GM23338 (cell line): ENCODE results near the gene GP1BB. TPM values are rescaled to one million over a fixed set of nuclear protein-coding genes. Genes with fewer than 3 reads are reported as not detected.

Experiments used
- ATAC-seq: fragments of 200-7000 bp; cut with Tn5 transposase; 3 replicates; pipeline ENCODE4 v1.9.1; 2020
- DNase-seq: peaks from one replicate; pipeline ENCODE4 v3.0.0-alpha.2; 2015; ENCODE audit warnings: low spot score
- H2AFZ ChIP-seq: fragments of 200-600 bp; sonication (generic); 2 replicates; pipeline ENCODE4 v1.8.0; 2016; ENCODE audit warnings: antibody characterized with exemption, mild to moderate bottlenecking, moderate library complexity
- H3F3A ChIP-seq: fragments of 200-600 bp; sonication (generic); replicated peaks from 2 replicates; pipeline ENCODE4 v1.8.0; 2017; ENCODE audit warnings: antibody characterized with exemption, mixed run types, low read depth
- H3K27ac ChIP-seq: fragments of 200-600 bp; sonication (generic); 2 replicates; pipeline ENCODE4 v1.6.1; 2016; ENCODE audit warnings: low read depth
- H3K27me3 ChIP-seq: fragments of 200-600 bp; sonication (generic); 2 replicates; pipeline ENCODE4 v1.8.0; 2016; ENCODE audit warnings: mild to moderate bottlenecking, mixed run types, moderate library complexity; ENCODE audit not compliant: insufficient read depth
- H3K36me3 ChIP-seq: fragments of 200-600 bp; sonication (generic); 2 replicates; pipeline ENCODE4 v1.8.0; 2016; ENCODE audit warnings: mild to moderate bottlenecking; ENCODE audit not compliant: insufficient read depth
- H3K4me1 ChIP-seq: fragments of 200-600 bp; sonication (generic); 2 replicates; pipeline ENCODE4 v1.8.0; 2016; ENCODE audit warnings: mild to moderate bottlenecking, moderate library complexity; ENCODE audit not compliant: insufficient read depth
- H3K4me2 ChIP-seq: fragments of 200-600 bp; sonication (generic); 2 replicates; pipeline ENCODE4 v1.7.1; 2017; ENCODE audit warnings: mixed run types
- H3K4me3 ChIP-seq: fragments of 200-600 bp; sonication (generic); 2 replicates; pipeline ENCODE4 v1.6.1; 2016; ENCODE audit warnings: mixed run types
- H3K79me2 ChIP-seq: fragments of 200-600 bp; sonication (generic); replicated peaks from 2 replicates; pipeline ENCODE4 v1.8.0; 2017; ENCODE audit warnings: mild to moderate bottlenecking; ENCODE audit not compliant: insufficient read depth
- H3K9me2 ChIP-seq: fragments of 200-600 bp; sonication (generic); 2 replicates; pipeline ENCODE4 v1.8.0; 2017; ENCODE audit not compliant: insufficient read depth
- H4K20me1 ChIP-seq: fragments of 200-600 bp; sonication (generic); replicated peaks from 2 replicates; pipeline ENCODE4 v1.8.0; 2017; ENCODE audit warnings: mild to moderate bottlenecking; ENCODE audit not compliant: insufficient read depth
- H3K27ac Mint-ChIP-seq: 2 replicates; pipeline ENCODE4 v1.8.0; 2020; ENCODE audit warnings: inconsistent platforms, mild to moderate bottlenecking, moderate library complexity, mixed read lengths
- H3K27me3 Mint-ChIP-seq: 3 replicates; pipeline ENCODE4 v1.8.0; 2022; ENCODE audit warnings: low read depth, mild to moderate bottlenecking, moderate library complexity, mixed read lengths, inconsistent platforms; ENCODE audit not compliant: insufficient read depth, poor library complexity
- H3K36me3 Mint-ChIP-seq: 3 replicates; pipeline ENCODE4 v1.8.0; 2021; ENCODE audit warnings: low read depth, mild to moderate bottlenecking, inconsistent platforms, moderate library complexity, mixed read lengths
- H3K4me1 Mint-ChIP-seq: 3 replicates; pipeline ENCODE4 v1.8.0; 2020; ENCODE audit warnings: mild to moderate bottlenecking, inconsistent platforms, mixed read lengths
- H3K4me3 Mint-ChIP-seq: 3 replicates; pipeline ENCODE4 v1.8.0; 2021; ENCODE audit warnings: moderate library complexity, mild to moderate bottlenecking, inconsistent platforms, mixed read lengths
- H3K9me3 Mint-ChIP-seq: 3 replicates; pipeline ENCODE4 v1.8.0; 2020; ENCODE audit warnings: moderate library complexity, mild to moderate bottlenecking, inconsistent platforms, mixed read lengths
- ETS1 ChIP-seq: IDR thresholded peaks from 2 replicates; pipeline ENCODE4 v1.6.1; 2016; ENCODE audit warnings: antibody characterized with exemption
- EZH2 ChIP-seq: fragments of 200-600 bp; sonication (generic); IDR thresholded peaks from one replicate; pipeline ENCODE4 v1.8.0; 2017; ENCODE audit warnings: antibody characterized with exemption, mild to moderate bottlenecking, low read depth; ENCODE audit not compliant: unreplicated experiment
- EZH2phosphoT487 ChIP-seq: fragments of 200-600 bp; sonication (generic); IDR thresholded peaks from one replicate; pipeline ENCODE4 v1.8.1; 2018; ENCODE audit warnings: antibody characterized with exemption; ENCODE audit not compliant: unreplicated experiment
- JUNB ChIP-seq: IDR thresholded peaks from one replicate; pipeline ENCODE4 v1.6.1; 2016; ENCODE audit warnings: antibody characterized with exemption; ENCODE audit not compliant: unreplicated experiment
- NANOG ChIP-seq: IDR thresholded peaks from 2 replicates; pipeline ENCODE4 v1.6.1; 2016; ENCODE audit warnings: antibody characterized with exemption, borderline replicate concordance
- POLR2AphosphoS5 ChIP-seq: IDR thresholded peaks from 2 replicates; pipeline ENCODE4 v1.6.1; 2016; ENCODE audit warnings: antibody characterized with exemption, low read depth
- REST ChIP-seq: IDR thresholded peaks from one replicate; pipeline ENCODE4 v1.6.1; 2018; ENCODE audit warnings: antibody characterized with exemption; ENCODE audit not compliant: unreplicated experiment
- STAT1 ChIP-seq: IDR thresholded peaks from one replicate; pipeline ENCODE4 v1.6.1; 2016; ENCODE audit warnings: antibody characterized with exemption; ENCODE audit not compliant: unreplicated experiment
- ZNF114 ChIP-seq: fragments of 250-450 bp; sonication (Bioruptor Pico); IDR thresholded peaks from 2 replicates; pipeline ENCODE4 v1.5.0; 2020; ENCODE audit warnings: mild to moderate bottlenecking, moderate library complexity
- ZNF331 ChIP-seq: fragments of 250-450 bp; sonication (Bioruptor Pico); IDR thresholded peaks from 2 replicates; pipeline ENCODE4 v1.5.0; 2020; ENCODE audit warnings: low read depth, mild to moderate bottlenecking, moderate library complexity
- polyA plus RNA-seq: library from polyadenylated mRNA; unstranded; fragments of >200 nt; fragmentation: Nextera tagmentation; extraction: Ambion mirVana; gene quantifications from 2 replicates; pipeline ENCODE4 v1.2.1, GENCODE V29; 2016
- total RNA-seq: library from RNA; depleted of rRNA; stranded (reverse); fragments of >200 nt; shearing (Covaris generic); gene quantifications from 2 replicates; pipeline ENCODE4 v1.2.3, GENCODE V29; 2014

Gene GP1BB
- total and polyA plus RNA-seq, 2 experiments from 2014 or later, result 0.53 to 1.3 TPM

- no peak for DNase-seq
- H3K9me3 Mint-ChIP-seq, result peaks cover 3% of the 10 kb centered on the region; the same call in 1 of the 3 replicates
- H3K79me2 ChIP-seq, result no peaks in the 10 kb centered on the region
These were observed 9.2 kb downstream of the GP1BB start for GRCh38 chr22:19732403-19733113.

GRCh38 chr22:19733755-19734154 lies 10.4 kb downstream of the GP1BB start:
- no peaks in the 10 kb centered on the region for H3K9me2 ChIP-seq
- H3K4me2 ChIP-seq, result no peak overlapping the region
- no peaks in the 10 kb centered on the region for H3K79me2 ChIP-seq
- H2AFZ ChIP-seq, result no peak overlapping the region
- no peaks in the 10 kb centered on the region for H3K9me3 Mint-ChIP-seq
- H3K4me3 ChIP-seq, result no peak overlapping the region
- peaks cover 33% of the 10 kb centered on the region for H3K27me3 Mint-ChIP-seq
- H4K20me1 ChIP-seq, result no peaks in the 10 kb centered on the region
- no peak overlapping the region for H3K27ac ChIP-seq
- H3K4me3 Mint-ChIP-seq, result no peak overlapping the region
- H3K36me3 ChIP-seq, result no peaks in the 10 kb centered on the region
- DNase-seq (no peak), ATAC-seq (no peak)
- H3K36me3 Mint-ChIP-seq, result no peaks in the 10 kb centered on the region
- H3K27me3 ChIP-seq, result peaks cover under 1% of the 10 kb centered on the region; the same call in 1 of the 2 replicates
- no peaks in the 10 kb centered on the region; the same call in 1 of the 2 replicates for H3K4me1 ChIP-seq
- TF ChIP-seq EZH2 (no peak), ZNF114 (CRISPR knock-in tag) (no peak)
- no peaks in the 10 kb centered on the region for H3F3A ChIP-seq
- no peak overlapping the region for H3K27ac Mint-ChIP-seq
- H3K4me1 Mint-ChIP-seq, result peaks cover 6% of the 10 kb centered on the region; the same call in 2 of the 3 replicates

More at GRCh38 chr22:19732403-19733113, 9.2 kb downstream of the GP1BB start:
- Histone ChIP-seq H3K4me1 (no peaks in the 10 kb centered on the region; the same call in 1 of the 2 replicates), H3K27me3 (peaks cover 12% of the 10 kb centered on the region), H3K9me2 (no peaks in the 10 kb centered on the region), H2AFZ (no peak overlapping the region), H3F3A (no peaks in the 10 kb centered on the region), H3K4me3 (no peak overlapping the region), H3K4me2 (no peak overlapping the region), H3K27ac (no peak overlapping the region), H4K20me1 (no peaks in the 10 kb centered on the region), H3K36me3 (no peaks in the 10 kb centered on the region)
- TF ChIP-seq ETS1, result no peak
- TF ChIP-seq POLR2AphosphoS5, result no peak
- no peak for TF ChIP-seq EZH2phosphoT487
- Mint-ChIP-seq H3K27ac (no peak overlapping the region), H3K4me3 (no peak overlapping the region), H3K4me1 (peaks cover 9% of the 10 kb centered on the region), H3K36me3 (peaks cover 2% of the 10 kb centered on the region; the same call in 1 of the 3 replicates), H3K27me3 (peaks cover 44% of the 10 kb centered on the region)
- no peak for ATAC-seq

GRCh38 chr22:19734163-19734562 lies 10.8 kb downstream of the GP1BB start:
- no peak overlapping the region for H2AFZ ChIP-seq
- no peaks in the 10 kb centered on the region for H3K36me3 ChIP-seq
- H3K79me2 ChIP-seq, result no peaks in the 10 kb centered on the region
- Mint-ChIP-seq H3K27me3 (peaks cover 29% of the 10 kb centered on the region), H3K9me3 (no peaks in the 10 kb centered on the region), H3K36me3 (no peaks in the 10 kb centered on the region), H3K4me3 (no peak overlapping the region), H3K27ac (no peak overlapping the region), H3K4me1 (peaks cover 6% of the 10 kb centered on the region)
- no peaks in the 10 kb centered on the region for H4K20me1 ChIP-seq
- H3K4me3 ChIP-seq, result no peak overlapping the region
- DNase-seq (no peak), ATAC-seq (no peak)
- H3K27ac ChIP-seq, result no peak overlapping the region
- H3K27me3 ChIP-seq, result no peaks in the 10 kb centered on the region
- no peak overlapping the region for H3K4me2 ChIP-seq
- no peaks in the 10 kb centered on the region for H3F3A ChIP-seq
- no peaks in the 10 kb centered on the region; the same call in 1 of the 2 replicates for H3K4me1 ChIP-seq
- no peaks in the 10 kb centered on the region for H3K9me2 ChIP-seq
- TF ChIP-seq ZNF114 (CRISPR knock-in tag) (no peak), ETS1 (no peak), NANOG (no peak), REST (no peak), JUNB (no peak), ZNF331 (CRISPR knock-in tag) (no peak), STAT1 (no peak)
